Measurements from ENCODE around the gene VAV2.

VAV2 gene

DNA sequence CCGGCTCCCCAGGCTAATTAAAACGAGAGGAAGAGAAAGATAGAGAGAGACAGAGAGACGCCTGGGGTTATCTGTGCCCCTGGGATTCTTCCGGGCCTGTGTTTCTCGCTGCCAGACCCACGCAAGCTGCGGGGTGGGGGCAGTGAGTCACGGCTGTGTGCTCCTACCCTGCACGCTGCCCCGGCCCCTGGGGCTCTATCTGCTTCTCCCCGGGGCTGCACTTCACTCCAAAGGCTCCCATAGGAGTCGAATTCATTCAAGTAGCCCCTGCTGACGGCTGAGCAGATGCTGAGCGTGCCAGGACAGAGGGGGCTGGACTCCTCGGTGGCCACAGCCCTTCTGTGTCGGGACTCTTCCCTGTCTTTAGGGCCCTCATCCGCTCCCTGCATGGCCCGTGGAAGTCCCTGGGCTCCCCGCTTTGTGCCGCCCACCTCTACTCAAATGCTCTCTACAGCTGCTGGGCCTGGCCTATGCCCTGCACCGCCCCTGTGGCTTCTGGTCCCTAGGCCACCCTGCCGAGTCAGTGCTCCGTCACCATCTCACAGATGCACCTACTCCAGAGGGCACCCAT is 276.7 kb downstream of the VAV2 start:
- no peak for DNase-seq

DNA sequence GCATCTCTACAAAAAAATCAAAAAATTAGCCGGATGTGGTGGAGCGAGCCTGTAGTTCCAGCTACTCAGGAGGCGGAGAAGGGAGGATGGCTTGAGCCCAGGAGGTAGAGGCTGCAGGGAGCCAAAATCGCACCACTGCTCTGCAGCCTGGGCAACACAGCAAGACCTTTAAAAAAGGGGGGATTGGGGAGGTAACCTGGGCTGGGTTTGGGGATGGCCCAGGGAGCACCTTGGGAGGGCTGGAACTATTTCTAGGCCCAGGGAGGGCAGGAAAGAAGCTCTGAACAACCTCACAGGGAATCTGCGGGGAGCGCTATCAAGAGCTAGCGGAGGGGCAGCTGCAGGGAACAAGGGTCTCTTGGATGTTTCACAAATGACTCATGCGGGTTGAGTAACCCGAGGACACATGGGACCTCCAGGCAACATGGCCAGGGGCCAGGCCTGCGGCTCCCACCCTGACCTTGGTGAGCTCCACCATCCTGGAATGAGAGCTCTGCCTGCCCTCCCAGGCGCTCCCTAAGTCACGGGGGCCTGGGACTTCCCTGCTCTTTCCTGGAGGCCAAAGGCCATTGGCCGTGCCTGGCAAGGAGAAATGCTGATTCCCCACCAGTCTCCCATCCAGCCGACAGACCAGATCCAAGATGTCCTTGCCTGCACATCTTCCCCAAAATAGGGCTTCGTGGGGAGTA is 277.4 kb downstream of the VAV2 start:
- no peak for DNase-seq

DNA sequence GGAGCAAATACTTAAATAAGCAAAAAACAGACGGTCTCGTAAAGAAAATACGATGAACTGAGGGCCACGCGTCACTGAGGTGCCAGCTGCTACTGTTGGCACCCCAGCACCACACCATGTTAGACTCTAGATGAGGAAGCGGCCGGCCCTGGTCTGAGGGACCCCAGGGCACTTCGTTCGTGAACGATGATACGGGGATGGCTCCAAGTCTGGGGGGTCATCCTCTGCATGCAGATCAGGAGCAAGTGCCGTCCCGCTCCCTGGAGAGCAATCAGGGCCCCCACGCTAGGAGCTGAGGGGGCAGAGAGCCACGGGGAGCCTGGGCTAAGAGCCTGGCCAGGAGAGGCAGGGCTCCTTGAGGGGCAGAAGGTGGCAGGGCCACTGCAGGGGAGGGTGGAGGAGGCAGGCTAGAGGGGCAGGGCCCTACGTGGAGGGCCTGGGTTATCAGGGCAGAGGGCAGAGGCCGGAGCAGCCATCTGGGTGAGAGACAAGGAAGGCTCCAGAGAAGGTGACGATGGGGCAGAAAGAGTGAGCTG is 278.1 kb downstream of the VAV2 start:
- DNase-seq, result no peak

DNA sequence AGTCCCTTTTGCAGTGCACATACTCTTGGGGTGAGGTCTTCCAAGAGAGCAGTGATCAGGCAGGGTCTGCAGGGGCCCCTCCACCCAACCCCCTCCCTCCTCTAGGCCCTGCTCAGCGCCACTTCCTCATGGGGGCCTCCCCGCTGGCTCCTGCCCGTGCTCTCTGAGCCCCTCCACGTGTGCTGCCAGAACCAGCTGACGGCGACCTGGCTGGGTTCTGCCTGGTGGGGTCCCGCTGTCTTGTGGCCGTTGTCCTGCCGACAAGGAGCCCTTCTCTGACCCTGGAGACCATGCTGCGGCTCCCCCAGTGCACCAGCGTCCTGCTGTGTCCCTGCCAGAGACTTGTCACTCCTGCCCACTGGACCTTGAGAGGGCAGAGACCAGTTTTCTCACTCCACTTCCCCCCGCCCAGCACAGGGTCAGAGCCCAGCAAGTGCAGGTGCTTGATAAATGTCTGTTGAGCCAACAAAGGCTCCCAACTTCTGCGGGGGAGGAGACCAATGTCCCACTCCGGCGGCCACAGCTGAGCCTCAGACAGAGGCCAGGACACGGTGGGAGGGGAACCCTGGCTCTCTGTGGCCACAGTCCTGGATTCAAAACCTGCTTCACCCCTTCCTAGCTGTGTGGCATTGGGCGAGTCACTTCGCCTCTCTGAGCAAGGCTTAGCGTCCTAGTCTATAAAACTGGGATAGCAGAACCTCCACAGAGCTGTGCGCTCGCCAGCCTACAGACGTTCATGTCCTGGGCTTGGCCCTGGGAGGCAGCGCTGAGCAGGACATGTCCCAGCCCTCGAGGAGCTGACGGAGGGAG is 278.8 kb downstream of the VAV2 start:
- DNase-seq, result no peak

DNA sequence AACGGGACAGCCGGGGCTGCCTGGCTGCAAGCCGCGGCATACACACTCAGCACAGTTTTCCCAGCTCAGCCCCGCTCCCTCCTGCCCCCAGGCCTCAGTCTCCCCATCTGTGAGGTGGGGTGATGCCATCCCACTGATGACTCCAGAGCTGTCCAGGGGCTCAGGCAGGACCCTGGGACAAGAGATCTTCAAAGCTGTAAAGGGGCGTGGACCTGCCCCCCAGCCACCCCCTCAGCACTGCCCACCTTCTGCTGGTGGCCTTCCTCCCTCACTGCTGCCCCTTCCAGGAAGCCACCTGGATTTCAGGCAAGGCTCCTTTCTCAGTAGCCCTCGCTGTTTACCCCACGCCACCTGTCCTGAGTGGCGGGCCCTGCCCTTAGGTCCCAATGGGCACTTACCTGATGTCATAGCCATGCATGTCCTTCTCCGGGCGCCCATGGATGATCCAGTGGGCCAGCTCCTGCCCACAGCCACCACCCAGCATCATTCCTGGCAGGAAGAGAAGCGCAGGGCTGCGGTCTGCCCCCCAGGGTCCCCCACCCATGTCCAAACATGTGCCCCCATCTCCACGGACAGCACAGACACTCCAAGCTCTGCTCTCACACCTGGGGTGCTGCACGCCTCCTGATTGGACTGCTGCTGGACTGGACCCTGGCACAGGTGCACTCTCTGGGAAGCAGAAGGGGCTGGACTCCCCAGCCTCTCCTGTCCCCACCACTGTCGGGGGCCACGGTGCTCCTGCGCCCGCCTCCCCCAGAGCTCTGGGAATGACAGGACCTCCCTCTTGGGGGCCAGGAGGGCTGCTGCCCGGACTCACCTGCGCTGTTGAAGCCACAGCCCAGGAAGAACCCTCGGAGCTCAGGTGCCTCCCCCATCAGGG is 279.7 kb downstream of the VAV2 start:
- DNase-seq, result no peak
